Right atrium auricular region (tissue), 2 donors: ENCODE data around the gene GTF2A1. TPM values are rescaled to one million over a fixed set of nuclear protein-coding genes. Genes with fewer than 3 reads are reported as not detected.
A peak's percentile ranks its signal among the peaks of the same experiment; 100 is the strongest.

Experiments
- DNase-seq: peaks from one replicate; pipeline ENCODE4 v3.0.0-alpha.2; 2019; ENCODE audit warnings: low spot score
- H3K27ac ChIP-seq, 2 donors: fragments of 200-600 bp; sonication (generic); 1 replicate in 1 of 2; 2 replicates in 1 of 2; pipeline ENCODE4 v1.5.1; 2016 to 2019
- H3K27me3 ChIP-seq, 2 donors: fragments of 200-600 bp; sonication (generic); one replicate each; pipeline versions ENCODE4 v1.5.1 to v1.6.0; 2017 to 2019
- H3K36me3 ChIP-seq: fragments of 200-600 bp; sonication (generic); one replicate; pipeline ENCODE4 v1.5.1; 2016
- H3K4me1 ChIP-seq, 2 donors: fragments of 200-600 bp; sonication (generic); one replicate each; pipeline versions ENCODE4 v1.5.1 to v1.6.0; 2017 to 2019
- H3K4me3 ChIP-seq, 2 donors: fragments of 200-600 bp; sonication (generic); 1 replicate in 1 of 2; 2 replicates in 1 of 2; pipeline ENCODE4 v1.5.1; 2017 to 2019; ENCODE audit warnings: mild to moderate bottlenecking in 1 of 2, moderate library complexity in 1 of 2
- H3K9me3 ChIP-seq, 2 donors: fragments of 200-600 bp; sonication (generic); one replicate each; pipeline ENCODE4 v1.5.1; 2019
- total RNA-seq, 2 donors: library from RNA; depleted of rRNA; stranded (reverse); fragments of >200 nt; gene quantifications; one replicate each; pipeline ENCODE4 v1.1.0, GENCODE V29; 2016
- TF ChIP-seq, protein P1 (sequence below), 2 donors: fragments of 200-600 bp; sonication (generic); IDR thresholded peaks; one replicate each; pipeline ENCODE4 v1.5.1; 2019; ENCODE audit warnings: antibody characterized with exemption in 2 of 2

GTF2A1 gene
- total RNA-seq, 2 donors from 2014 or later, result 14.6 to 17.1 TPM

DNA sequence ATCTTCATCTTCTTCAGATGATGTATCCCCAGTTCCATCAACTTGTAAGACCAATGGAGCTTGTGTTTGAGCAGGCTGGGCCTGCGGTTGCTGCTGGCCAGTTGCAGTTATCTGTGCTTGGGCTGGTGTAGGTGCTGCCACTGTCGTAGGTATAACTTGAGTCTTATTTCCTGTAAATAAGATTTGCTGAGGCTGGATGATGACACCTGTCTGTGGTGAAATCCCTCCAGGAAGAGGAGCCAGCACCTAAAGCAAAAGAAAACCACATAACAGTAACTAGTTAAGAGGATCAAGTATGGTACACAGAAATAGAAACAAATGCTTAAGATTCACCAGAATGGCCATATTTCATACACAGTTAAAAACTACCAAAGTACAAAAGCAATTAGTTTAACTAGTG is 28.2 kb downstream of the GTF2A1 start:
- Histone ChIP-seq H3K4me1 (no peaks in the 10 kb centered on the region), H3K27ac (no peak overlapping the region), H3K4me3 (no peak overlapping the region), H3K9me3 (no peaks in the 10 kb centered on the region), H3K36me3 (peaks cover 63% of the 10 kb centered on the region), H3K27me3 (no peaks in the 10 kb centered on the region)
- DNase-seq, result no peak
- TF ChIP-seq, protein P1, sequence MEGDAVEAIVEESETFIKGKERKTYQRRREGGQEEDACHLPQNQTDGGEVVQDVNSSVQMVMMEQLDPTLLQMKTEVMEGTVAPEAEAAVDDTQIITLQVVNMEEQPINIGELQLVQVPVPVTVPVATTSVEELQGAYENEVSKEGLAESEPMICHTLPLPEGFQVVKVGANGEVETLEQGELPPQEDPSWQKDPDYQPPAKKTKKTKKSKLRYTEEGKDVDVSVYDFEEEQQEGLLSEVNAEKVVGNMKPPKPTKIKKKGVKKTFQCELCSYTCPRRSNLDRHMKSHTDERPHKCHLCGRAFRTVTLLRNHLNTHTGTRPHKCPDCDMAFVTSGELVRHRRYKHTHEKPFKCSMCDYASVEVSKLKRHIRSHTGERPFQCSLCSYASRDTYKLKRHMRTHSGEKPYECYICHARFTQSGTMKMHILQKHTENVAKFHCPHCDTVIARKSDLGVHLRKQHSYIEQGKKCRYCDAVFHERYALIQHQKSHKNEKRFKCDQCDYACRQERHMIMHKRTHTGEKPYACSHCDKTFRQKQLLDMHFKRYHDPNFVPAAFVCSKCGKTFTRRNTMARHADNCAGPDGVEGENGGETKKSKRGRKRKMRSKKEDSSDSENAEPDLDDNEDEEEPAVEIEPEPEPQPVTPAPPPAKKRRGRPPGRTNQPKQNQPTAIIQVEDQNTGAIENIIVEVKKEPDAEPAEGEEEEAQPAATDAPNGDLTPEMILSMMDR (IDR thresholded peaks at IDR 0.05), result no peak

DNA sequence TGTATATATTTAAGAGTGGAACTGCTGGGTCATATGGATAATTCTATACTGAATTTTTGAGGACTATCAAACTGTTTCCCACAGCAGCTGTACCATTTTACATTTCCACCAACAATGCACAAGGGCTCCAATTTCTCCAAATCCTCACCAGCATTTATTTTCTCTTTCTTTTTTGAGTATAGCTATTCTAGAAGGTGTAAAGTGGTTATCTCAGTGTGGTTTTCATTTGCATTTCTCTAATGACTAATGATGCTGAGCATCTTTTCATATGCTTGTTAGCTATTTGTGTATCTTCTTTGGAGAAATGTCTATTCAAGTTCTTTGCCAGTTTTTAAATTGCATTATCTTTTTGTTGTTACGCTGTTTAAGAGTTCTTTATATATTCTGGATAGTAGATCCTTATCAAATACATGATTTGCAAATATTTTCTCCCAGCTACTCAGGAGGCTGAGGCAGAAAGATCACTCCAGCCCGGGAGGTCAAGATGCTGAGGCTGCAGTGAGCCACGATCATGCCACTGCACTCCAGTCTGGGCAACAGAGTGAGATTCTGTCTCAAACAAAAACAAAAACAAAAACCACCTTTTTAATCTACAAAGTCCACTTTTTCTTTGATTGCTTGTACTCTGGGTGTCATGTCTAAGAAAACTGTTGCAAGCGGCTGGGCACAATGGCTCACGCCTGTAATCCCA is 32.8 kb downstream of the GTF2A1 start:
- Histone ChIP-seq H3K27ac (no peak overlapping the region), H3K4me1 (no peaks in the 10 kb centered on the region), H3K4me3 (no peak overlapping the region), H3K9me3 (no peaks in the 10 kb centered on the region), H3K36me3 (peaks cover 40% of the 10 kb centered on the region), H3K27me3 (no peaks in the 10 kb centered on the region)
- no peak for DNase-seq
- TF ChIP-seq, protein P1 (IDR thresholded peaks at IDR 0.05), result no peak

DNA sequence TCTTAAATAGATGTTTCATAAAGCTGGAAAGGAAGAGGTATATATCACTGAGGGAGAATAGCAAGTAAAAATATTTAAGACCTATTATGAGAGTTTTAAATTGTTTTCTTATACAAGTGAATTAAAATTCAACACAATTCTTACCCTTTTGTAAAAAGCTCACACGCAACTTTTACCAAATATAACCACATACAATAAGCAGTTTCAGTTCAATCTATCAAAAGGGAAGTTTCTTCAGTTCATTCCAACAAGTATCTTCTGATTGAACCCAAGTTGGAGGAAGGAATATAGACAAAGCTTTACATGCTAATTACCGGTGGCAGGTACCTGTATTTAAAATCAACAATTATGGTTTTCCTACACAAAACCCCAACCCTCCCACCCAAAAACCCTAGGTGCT is 41.1 kb downstream of the GTF2A1 start:
- peaks cover under 1% of the 10 kb centered on the region for H3K36me3 ChIP-seq

DNA sequence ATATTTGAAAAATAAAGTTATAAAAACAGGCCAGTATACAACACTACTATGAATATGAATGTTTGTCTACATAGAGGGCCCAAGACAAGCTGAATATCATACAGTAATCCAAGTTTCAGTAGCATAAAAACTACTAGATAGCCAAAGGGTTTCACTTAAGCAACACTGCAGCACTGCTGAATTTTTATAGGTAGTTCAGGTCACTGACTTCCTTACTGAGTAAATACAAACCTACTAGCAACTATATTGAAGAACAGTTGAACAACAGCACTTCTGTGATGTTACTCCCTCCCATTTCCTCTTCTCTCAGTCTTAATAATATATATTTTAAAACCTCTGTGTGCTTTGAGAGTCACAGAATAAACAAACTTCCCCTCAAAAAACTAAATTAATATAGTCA is 42.7 kb downstream of the GTF2A1 start:
- TF ChIP-seq, protein P1 (IDR thresholded peaks at IDR 0.05), result no peak
- H3K36me3 ChIP-seq, result no peaks in the 10 kb centered on the region
- no peaks in the 10 kb centered on the region for H3K27me3 ChIP-seq
- H3K4me1 ChIP-seq, result no peaks in the 10 kb centered on the region
- DNase-seq, result no peak
- no peaks in the 10 kb centered on the region for H3K9me3 ChIP-seq
- no peak overlapping the region for H3K4me3 ChIP-seq
- H3K27ac ChIP-seq, result no peak overlapping the region

More for the DNA sequence above, 41.1 kb downstream of the GTF2A1 start:
- no peaks in the 10 kb centered on the region for H3K27me3 ChIP-seq
- TF ChIP-seq, protein P1 (IDR thresholded peaks at IDR 0.05), result no peak
- H3K4me1 ChIP-seq, result no peaks in the 10 kb centered on the region
- H3K9me3 ChIP-seq, result no peaks in the 10 kb centered on the region
- H3K4me3 ChIP-seq, result no peak overlapping the region
- DNase-seq, result no peak
- H3K27ac ChIP-seq, result no peak overlapping the region

DNA sequence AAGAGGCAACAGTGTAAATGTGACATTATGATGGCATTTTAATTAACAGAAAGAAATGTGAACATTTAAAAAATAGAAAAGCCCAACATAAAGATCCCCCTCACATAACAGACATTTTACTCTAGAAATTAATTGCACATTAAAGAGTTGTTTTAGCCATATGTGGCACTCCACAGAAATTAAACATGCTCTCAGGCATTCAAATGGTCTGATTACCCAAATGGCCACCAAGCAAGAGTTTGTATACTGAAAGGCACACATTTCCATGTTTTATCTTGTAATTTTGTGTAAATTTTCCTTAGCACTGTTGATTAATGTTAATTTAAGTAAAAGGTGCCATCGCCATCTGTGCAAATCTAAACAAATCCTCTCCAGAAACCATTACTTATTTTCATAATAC is 43.5 kb downstream of the GTF2A1 start:
- no peak overlapping the region for H3K4me3 ChIP-seq
- H3K36me3 ChIP-seq, result no peaks in the 10 kb centered on the region
- H3K27ac ChIP-seq, result no peak overlapping the region
- no peak for DNase-seq
- no peaks in the 10 kb centered on the region for H3K9me3 ChIP-seq
- TF ChIP-seq, protein P1 (IDR thresholded peaks at IDR 0.05), result no peak
- H3K4me1 ChIP-seq, result no peaks in the 10 kb centered on the region
- H3K27me3 ChIP-seq, result no peaks in the 10 kb centered on the region

DNA sequence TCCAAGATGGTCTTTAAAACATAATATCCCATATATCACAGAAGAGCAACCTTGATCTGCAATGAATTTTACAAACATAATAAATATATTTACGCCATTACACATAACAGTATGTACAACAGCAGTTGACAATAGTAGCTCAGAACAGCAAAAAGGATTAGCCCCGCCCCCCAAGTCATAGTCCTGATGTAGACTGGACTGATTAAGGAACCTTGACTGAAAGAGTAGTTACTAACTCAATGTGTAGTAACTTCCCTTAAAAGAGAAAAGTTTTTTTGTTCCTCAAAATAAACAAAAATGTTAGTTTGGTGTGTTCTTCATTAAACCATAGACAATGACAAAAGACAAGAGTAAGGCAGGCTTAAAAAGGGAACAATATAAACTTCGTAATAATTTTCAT is 44.5 kb downstream of the GTF2A1 start:
- Histone ChIP-seq H3K4me1 (no peaks in the 10 kb centered on the region), H3K4me3 (no peak overlapping the region), H3K27me3 (no peaks in the 10 kb centered on the region), H3K9me3 (no peaks in the 10 kb centered on the region), H3K27ac (no peak overlapping the region), H3K36me3 (no peaks in the 10 kb centered on the region)
- DNase-seq, result peak; percentile 72
- TF ChIP-seq, protein P1 (IDR thresholded peaks at IDR 0.05), result no peak
